KOPT-K1 (cell line): ENCODE results near the gene FAM13C.
"Not testable (repeated sequence)": the region's sequence is repeated elsewhere in the genome, so short reads cannot be mapped to it uniquely, and the experiment has no call there.

Source experiments
- H3K27ac ChIP-seq: fragments of 200-600 bp; sonication (generic); 2 replicates; pipeline ENCODE4 v1.5.1; 2016; ENCODE audit warnings: antibody characterized with exemption, mild to moderate bottlenecking, low read depth, low read length; ENCODE audit not compliant: poor library complexity, severe bottlenecking
- H3K36me3 ChIP-seq: fragments of 200-600 bp; sonication (generic); 2 replicates; pipeline ENCODE4 v1.5.1; 2017; ENCODE audit warnings: antibody characterized with exemption, mild to moderate bottlenecking, low read length, moderate library complexity; ENCODE audit not compliant: insufficient read depth
- H3K9me3 ChIP-seq: fragments of 200-600 bp; sonication (generic); 2 replicates; pipeline ENCODE4 v1.5.1; 2017; ENCODE audit warnings: antibody characterized with exemption, low read length, mild to moderate bottlenecking; ENCODE audit not compliant: insufficient read depth, poor library complexity, severe bottlenecking

FAM13C gene

DNA sequence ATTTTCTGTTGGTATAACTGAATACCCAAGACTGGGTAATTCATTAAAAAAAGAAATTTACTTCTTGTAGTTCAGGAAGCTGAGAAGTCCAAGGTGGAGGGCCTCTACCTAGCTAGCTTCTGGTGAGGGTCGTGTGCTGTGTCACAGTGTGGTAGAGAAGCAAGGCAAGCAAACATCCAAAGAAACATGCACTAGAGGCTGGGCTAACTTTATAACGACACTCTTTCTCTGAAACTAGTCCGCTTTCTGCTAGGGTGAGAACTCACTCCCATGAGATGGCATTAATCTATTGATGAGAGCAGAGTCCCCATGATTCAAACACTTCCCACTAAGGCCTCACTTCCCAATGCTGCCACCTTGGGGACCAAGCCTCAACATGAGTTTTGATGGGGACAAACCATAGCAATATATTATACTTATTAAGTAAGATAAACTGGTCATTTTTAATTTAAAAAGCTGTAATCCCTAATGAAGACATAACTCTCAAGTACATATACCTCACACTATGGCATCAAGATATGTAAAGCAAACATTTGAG, 135.1 kb downstream of the FAM13C start:
- no peaks in the 10 kb centered on the region for H3K36me3 ChIP-seq
- H3K9me3 ChIP-seq = no peaks in the 10 kb centered on the region
- no peak overlapping the region for H3K27ac ChIP-seq

DNA sequence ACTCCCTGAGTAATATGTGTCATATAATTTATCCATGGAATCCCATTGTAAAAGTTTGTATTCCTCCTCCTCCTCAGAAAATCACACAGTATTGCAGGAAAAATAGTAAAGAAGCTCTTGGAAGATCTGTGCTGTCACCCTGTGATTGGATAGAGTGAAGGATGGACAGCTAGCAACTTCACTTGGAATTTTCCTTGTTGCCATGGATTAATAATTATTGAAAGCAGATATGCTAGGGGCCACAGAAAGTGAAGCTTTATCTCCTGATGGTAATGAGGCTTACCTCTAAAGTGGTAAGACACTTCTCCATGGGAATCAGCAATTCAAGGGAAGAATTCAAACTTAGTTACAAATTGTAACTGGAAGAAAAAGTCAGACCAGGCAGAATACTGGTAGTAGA, 137.1 kb downstream of the FAM13C start:
- Histone ChIP-seq H3K36me3 (no peaks in the 10 kb centered on the region), H3K9me3 (no peaks in the 10 kb centered on the region), H3K27ac (no peak overlapping the region)

DNA sequence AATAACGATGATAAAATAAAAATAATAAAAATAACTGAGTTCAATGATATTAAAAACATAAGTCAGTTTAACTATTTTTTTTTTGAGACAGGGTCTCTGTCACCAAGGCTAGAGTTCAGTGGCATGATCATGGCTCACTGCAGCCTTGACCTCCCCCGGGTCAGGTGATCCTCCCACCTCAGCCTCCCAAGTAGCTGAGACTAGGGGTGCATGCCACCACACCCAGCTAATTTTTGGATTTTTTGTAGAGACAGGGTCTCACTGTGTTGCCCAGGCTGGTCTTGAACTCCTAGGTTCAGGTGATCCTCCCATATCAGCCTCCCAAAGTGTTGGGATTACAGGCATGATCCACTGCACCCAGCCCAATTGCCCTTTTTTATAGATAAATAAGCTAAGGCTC, 138.8 kb downstream of the FAM13C start:
- H3K27ac ChIP-seq, H3K9me3 ChIP-seq, H3K36me3 ChIP-seq: not testable (repeated sequence)

DNA sequence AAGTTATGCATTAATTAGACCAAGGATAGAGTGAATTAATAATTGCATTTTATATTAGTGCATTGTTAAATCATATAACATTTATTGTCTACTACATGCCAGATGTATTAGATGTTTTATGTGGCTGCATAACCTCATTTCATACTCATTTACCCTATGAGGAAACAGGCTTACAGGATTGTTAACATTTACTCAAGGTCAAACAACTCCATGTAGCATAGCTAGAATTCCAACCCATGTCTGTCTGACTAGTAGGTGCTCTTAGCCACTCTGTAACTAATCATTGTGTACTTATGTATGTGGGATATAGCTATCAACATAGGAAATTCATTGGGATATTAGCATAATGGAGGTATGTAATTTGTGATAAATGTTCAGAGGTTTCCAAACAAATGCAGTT, 139.6 kb downstream of the FAM13C start:
- Histone ChIP-seq H3K27ac (no peak overlapping the region), H3K9me3 (no peaks in the 10 kb centered on the region), H3K36me3 (no peaks in the 10 kb centered on the region)

DNA sequence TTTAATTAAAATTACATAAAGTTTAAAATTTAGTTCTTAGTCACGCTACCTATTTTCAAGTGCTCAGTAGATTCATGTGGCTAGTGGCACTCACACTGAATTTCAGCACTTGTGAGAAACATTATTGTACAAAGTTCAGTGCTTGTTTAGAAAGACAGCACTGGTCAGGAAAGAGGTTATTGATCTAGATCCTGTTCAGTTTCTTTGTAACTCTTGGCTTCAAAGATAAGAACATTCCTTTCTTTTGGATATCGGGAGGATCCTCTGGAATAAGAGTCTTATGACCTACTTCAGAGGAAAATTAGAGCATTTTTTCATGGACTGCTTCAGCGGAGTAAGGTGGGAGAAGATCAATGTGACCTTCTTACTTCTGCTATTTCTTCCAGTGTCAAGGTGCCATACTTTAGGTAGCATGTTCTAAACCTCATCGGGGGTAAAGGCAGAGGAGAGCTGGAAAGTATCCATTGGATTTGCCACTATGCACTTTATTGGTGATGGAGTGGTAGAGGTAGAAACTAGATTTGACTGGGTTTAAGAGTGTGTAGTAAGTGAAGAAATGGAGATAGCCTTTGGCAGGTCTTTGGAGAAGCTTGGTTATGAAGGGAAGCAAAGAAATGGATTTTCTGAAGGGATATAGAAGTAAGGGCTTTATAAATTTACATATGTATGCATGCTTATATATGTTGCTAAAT, 146.0 kb downstream of the FAM13C start:
- H3K27ac ChIP-seq = no peak overlapping the region
- no peaks in the 10 kb centered on the region for H3K9me3 ChIP-seq
- H3K36me3 ChIP-seq = no peaks in the 10 kb centered on the region

DNA sequence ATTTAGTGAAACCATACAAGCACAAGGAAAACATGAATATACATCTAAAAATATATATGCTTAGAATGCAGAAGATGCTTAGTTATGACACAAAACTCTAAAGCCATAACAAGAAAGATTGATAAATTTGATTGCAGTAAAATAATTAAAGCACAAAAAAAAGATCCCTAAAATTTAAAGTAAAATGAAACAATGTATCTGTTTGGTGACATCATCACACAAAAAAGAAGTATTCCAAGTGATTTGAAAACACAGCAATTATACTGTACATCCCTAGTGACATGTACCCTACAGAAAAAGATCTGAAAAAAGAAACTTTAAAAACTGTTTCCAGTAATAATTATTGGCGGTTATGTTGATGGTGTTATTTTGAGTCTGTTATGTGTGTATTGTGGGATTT, 148.2 kb downstream of the FAM13C start:
- H3K36me3 ChIP-seq = no peaks in the 10 kb centered on the region
- H3K27ac ChIP-seq = no peak overlapping the region
- H3K9me3 ChIP-seq = no peaks in the 10 kb centered on the region

DNA sequence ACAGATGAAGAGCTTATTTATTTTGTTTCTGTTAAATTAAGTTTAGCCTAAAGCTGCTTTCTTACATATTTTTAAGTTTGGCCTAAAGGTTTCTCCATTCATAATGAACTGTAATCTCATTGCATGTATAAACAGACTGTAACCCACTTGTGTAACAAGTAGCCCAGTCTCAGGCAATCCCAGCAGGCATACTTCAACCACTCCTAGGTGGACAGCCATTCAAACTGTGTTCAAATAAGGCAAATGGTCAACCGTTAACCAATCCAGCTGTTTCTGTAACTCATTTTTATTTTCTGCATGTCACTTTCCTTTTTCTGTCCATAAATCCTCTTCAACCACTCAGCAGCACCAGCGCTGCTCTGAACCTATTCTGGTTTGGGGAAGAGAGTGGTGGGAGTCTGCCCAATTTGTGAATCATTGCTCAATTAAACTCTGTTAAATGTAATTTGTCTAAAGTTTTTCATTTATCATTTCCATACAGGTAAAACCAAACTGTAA, 150.0 kb downstream of the FAM13C start:
- Histone ChIP-seq H3K9me3 (no peaks in the 10 kb centered on the region), H3K27ac (no peak overlapping the region), H3K36me3 (no peaks in the 10 kb centered on the region)

DNA sequence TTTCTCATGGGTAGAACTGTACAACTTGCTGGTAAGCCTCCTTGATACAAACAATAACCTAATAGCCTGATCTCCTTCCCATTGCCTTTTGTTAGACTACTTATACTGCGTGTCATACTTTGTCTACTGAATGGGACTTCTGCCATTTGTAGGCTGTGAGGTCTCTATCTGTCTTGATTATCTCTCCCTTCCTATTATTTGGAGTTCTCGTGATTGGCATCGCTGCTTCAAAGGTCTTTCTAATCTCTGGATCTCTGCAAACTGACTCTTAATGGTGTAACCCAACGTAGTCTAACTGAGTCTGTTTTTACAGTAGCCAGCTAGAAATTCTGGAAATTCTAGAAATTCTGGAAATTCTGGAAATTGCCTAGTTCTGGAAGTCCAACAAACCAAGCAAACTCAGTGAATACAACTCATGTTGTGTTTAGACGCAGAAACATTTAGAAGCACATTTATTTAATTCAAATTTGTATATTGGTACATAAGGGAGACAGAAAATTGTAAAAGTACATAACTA, 156.1 kb downstream of the FAM13C start:
- no peak overlapping the region for H3K27ac ChIP-seq
- H3K9me3 ChIP-seq = no peaks in the 10 kb centered on the region
- no peaks in the 10 kb centered on the region for H3K36me3 ChIP-seq
